Stomach (tissue), 4 donors: ENCODE measurements around the gene EXOC4.

Experiments used
- CTCF ChIP-seq, 7 experiments: fragments of 450-650 bp in 4 of 7; fragments of 200-600 bp in 3 of 7; sonication (generic) in 3 of 7; IDR thresholded peaks; one replicate each; pipeline ENCODE4 v1.5.1; 2016 to 2019; ENCODE audit warnings: antibody characterized with exemption in 7 of 7, control low read depth in 2 of 7, mild to moderate bottlenecking in 1 of 7
- POLR2A ChIP-seq, 4 donors: fragments of 450-650 bp; IDR thresholded peaks; one replicate each; pipeline ENCODE4 v1.6.1; 2016; ENCODE audit warnings: antibody characterized with exemption in 4 of 4, control low read depth in 2 of 4, mild to moderate bottlenecking in 1 of 4, moderate library complexity in 1 of 4

DNA sequence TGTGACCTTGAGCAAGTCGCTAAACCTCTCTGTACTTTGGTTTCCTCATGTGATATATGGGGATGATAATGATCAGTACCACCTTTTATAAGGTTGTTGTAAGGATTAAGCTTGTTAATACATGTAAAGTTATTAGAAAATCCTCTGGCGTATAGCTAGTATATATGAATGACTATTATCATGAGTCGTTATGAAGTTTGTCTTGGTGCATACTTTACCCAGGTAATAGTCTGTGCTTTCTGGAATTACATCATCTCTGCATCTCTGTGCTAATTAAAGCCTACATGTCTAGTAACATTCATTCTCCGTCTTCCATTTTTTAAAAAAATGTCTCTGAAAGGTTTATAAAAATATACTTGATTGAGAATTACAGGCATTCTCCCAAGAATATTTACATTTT, 524.8 kb downstream of the EXOC4 start:
- TF ChIP-seq POLR2A (IDR thresholded peaks at IDR 0.05) = no peak
- TF ChIP-seq CTCF (IDR thresholded peaks at IDR 0.05) = no peak
